Hematopoietic multipotent progenitor cell (in vitro differentiated cells): Measurements from ENCODE around the gene KIAA0040. TPM values are rescaled to one million over a fixed set of nuclear protein-coding genes. Genes with fewer than 3 reads are reported as not detected.
"Not testable (repeated sequence)": the region's sequence is repeated elsewhere in the genome, so short reads cannot be mapped to it uniquely, and the experiment has no call there.

Experiments used
- DNase-seq, 3 donors: peaks; one replicate each; pipeline ENCODE4 v3.0.0-alpha.2; 2011 to 2015; ENCODE audit warnings: low read depth in 2 of 3, low spot score in 2 of 3
- total RNA-seq: library from RNA; depleted of rRNA; stranded (reverse); fragments of >200 nt; gene quantifications from one replicate; pipeline ENCODE4 v1.2.3, GENCODE V29; 2012

Gene KIAA0040
- total RNA-seq, 1 donor: 16.4 TPM

GRCh38 chr1:175114996-175115395 is 77.6 kb downstream of the KIAA0040 start:
- DNase-seq: no peak

GRCh38 chr1:175108331-175108820 is 84.2 kb downstream of the KIAA0040 start:
- DNase-seq: not testable (repeated sequence)

Other genes starting within 250 kb of the KIAA0040 start
- gene CACYBP, start 192.8 kb downstream of the KIAA0040 start, total RNA-seq: 35.5 TPM
- gene MRPS14, start 169.4 kb downstream of the KIAA0040 start, total RNA-seq: 13.5 TPM
- gene TNN, start 124.9 kb downstream of the KIAA0040 start, total RNA-seq: not detected